GM18526 (cell line): ENCODE results near the gene ATXN1.

Experiments used
- POLR2A ChIP-seq: IDR thresholded peaks from 3 replicates; pipeline ENCODE4 v1.6.1; 2011; ENCODE audit not compliant: insufficient read length; ENCODE audit errors: extremely low read depth

ATXN1 gene

GRCh38 chr6:16338577-16339264 lies 422.5 kb downstream of the ATXN1 start:
- no peak for TF ChIP-seq POLR2A

DNA sequence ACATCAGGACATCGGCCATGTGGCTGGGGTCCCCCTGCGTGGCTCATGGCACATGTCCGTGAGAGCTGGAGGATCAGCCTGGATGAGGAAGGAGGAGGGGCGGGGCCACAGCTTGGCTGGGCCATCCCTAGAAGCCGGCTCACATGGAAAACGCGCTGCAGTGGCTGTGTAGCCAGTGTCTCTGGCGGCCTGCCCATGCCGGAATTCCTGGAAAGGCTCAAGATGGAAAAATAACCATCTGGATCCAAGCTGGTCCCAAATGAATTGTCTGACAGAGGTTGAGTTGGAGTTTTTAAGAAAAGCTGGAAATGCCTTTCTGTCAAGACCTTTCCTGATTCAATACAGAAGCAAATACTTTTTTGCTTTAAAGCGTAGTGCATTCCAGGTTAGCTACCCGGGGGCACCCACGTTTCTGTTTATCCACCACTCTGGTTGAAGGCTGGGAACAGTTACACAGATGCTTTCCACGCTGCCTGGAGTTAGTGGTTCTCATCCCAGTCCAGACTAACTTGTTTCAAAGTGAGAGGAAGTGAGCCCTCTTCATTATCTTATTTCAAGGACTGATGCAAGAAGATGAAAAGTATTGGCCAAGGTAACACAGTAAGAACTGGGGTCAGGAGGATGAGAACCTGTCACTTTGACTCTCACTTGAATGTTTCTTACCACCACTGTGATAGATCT lies 423.8 kb downstream of the ATXN1 start:
- no peak for TF ChIP-seq POLR2A

DNA sequence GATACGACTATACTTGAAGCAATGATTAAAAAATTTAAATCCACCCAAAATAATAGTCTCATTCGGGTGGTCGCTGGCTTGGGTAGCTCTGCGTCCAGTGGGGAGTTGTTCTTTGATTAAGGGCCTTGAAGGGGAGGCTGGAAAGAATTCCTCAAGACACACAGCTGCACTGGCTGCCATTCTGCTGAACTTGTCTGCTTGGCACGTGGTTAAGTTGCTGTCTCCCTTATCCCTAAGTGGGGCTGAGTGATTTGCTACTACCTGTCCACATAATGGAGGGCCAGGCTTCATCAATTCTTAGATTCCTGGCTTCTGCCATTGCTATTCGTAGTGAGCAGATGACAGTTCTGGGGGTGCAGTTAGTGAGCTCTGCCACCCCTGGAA lies 424.4 kb downstream of the ATXN1 start:
- no peak for TF ChIP-seq POLR2A

GRCh38 chr6:16336056-16336818 lies 425.0 kb downstream of the ATXN1 start:
- no peak for TF ChIP-seq POLR2A

DNA sequence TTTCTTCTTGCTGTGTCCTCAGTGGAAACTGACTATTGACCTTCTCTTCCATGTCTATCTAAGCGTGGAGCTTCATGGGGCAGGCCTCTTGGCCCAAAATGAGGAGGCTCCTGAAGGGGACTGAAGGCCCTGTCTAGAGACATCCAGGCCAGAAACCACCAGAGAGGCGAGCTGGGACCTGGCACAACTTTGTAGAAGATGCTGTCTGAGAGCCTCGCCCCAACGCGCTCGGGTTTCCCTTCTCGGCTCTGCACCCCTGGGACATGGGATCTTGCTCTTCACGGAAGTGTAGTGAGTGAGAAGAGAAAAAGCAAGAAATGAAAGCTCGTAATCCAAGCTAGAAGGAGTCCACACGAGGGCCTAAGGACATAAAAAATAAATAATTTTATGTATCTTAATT lies 426.1 kb downstream of the ATXN1 start:
- no peak for TF ChIP-seq POLR2A

DNA sequence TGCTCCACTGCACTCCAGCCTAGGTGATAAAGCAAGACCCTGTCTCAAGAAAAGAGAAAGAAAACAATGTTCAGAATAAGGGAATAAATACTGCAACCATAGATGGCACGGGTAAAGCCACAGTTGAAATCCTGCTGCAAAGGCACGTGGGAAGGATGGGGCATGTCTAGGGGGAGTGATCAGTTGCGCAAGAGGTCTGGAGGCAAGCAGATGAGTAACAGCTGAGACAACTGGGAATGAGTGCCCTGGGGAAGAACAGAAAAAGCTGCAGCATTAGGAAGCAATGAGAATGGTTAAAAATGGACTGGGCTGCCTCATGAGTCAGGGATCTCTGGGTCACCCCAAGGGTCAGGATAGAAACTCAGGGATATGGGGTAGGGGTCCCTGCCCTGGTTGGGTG lies 426.6 kb downstream of the ATXN1 start:
- TF ChIP-seq POLR2A: no peak

DNA sequence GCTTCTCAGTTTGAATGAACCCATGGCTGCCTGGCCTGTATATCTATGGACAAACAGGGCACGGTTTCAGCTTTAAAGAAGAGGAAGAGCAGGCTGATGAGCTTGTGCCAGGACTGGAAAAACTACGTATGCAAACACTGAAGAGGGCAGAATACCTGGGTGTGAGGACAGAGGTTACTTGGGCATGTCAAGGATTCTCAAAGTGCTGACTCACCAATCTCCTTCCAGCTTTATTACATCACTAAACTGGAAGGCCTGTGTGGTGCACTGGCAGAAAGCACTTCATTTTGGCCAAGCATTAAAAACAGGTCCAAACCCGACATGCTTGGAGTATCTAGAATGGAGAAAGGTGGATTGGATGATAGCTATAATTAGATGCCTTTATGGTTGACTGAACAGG lies 427.7 kb downstream of the ATXN1 start:
- TF ChIP-seq POLR2A: no peak

DNA sequence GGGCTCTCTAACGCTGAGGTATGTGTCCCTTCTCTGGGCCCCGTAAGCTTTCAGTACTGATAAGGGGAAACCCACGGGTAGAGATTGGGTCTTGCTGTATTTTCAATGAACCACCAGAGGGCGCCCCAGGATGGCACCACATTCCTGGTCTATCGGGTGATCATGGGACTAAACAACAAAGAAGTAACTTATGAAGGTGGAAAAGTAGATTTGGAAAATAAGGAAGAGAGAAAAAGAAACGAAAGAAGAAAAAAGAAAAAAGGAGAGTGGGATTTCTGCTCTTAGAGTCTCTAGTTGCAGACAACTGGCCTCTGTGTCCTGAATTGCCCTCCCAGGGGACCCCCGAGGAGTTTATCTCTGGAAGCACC lies 429.1 kb downstream of the ATXN1 start:
- no peak for TF ChIP-seq POLR2A

- TF ChIP-seq POLR2A: no peak
Measured at GRCh38 chr6:16331384-16332174, 429.7 kb downstream of the ATXN1 start.

DNA sequence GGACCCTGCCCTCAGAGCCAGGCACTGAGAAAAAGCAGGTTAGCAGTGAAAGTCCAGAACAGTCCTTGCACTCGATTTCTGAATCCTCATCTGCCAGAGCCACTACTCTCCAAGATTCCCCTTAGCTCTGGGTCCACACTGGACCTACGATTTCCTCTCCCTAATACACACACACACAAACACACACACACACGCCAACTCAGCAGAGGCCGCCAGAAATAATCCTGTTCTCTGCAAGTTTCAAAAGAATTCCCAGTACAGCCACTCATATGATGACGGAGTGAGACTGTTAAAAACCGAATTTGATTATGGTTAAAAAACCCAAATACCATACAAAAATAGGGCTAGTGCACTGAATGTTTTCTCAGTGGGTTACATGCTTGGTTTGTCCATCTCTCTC lies 432.0 kb downstream of the ATXN1 start:
- no peak for TF ChIP-seq POLR2A

GRCh38 chr6:16327777-16328325 lies 433.4 kb downstream of the ATXN1 start:
- TF ChIP-seq POLR2A: no peak

DNA sequence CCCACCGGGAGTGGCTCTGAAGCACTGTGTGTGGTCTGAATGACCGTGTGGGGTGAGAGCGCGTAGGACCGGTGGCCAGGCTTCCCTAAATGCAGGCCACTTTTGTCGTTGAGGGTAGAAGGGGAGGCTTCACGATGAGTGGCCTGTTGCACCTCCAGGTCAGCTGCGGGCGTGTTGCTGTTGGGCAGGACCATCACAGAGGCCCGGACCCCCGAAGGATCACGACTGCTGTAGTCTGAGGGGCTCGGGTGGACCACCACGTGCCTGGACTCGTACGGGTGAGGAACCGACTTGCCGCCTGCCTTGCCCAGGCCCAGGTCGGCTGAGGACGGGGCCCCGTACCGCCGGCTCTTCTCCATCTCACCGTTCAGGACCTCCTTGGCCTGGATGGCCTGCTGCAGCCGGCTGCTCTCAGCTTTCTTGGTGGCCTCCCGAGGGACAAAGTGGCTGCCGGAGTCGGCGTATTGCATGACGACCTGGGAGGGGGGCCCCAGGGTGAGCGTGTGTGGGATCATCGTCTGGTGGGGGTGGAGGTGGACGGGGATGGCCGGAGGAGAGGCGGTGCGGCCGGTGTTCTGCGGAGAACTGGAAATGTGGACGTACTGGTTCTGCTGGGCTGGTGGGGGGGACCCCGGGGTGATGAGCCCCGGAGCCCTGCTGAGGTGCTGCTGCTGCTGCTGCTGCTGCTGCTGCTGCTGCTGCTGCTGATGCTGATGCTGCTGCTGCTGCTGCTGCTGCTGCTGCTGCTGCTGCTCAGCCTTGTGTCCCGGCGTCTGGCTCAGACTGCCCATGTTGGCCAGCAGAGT lies 434.1 kb downstream of the ATXN1 start:
- no peak for TF ChIP-seq POLR2A

DNA sequence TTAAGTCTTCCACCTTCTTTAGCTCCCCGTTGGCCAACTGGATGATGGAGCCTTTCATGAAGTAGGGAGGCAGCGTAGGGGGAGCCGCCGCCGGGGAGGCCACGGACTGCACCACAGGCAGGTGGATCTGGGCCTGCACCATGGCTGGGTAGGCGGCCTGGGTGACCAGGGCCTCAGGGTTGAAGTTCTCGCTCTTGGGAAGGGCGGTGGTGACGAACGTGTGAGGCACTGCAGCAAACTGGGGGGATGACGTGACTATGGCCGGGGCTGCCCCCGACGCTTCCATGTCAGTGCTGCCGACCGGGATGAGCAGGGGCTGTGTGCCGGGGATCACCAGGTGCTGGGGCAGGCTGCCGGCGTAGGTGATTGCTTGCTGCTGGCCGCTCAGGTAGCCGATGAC lies 434.7 kb downstream of the ATXN1 start:
- TF ChIP-seq POLR2A: no peak

- no peak for TF ChIP-seq POLR2A
Measured at GRCh38 chr6:16324606-16325225, 436.5 kb downstream of the ATXN1 start.
